K562 (cell line): Measurements from ENCODE around the gene PYROXD2. TPM values are rescaled to one million over a fixed set of nuclear protein-coding genes. Genes with fewer than 3 reads are reported as not detected.

ENCODE experiments used
- ATAC-seq: fragments of 200-7000 bp; cut with Tn5 transposase; 3 replicates; pipeline ENCODE4 v1.9.1; 2020; ENCODE audit warnings: moderate library complexity
- BruUV-seq: library from RNA; stranded (reverse); fragments of 400-500 nt; replicated peaks from 2 replicates; lab custom pipeline; 2021; lab: Mats Ljungman, UMichigan
- CTCF ChIA-PET: fragments of 300-600 bp; formaldehyde crosslinking; extraction: SDS; loops from one replicate; lab custom pipeline; 2021; ENCODE audit warnings: low intra/inter-chr PET ratio; lab: Yijun Ruan, JAX
- POLR2A ChIA-PET: fragments of 300-600, 350-650 bp; sonication (Branson Sonifier 250); formaldehyde crosslinking; extraction: SDS; loops from one replicate; lab custom pipeline; 2021; ENCODE audit warnings: antibody characterized with exemption, inconsistent platforms; lab: Yijun Ruan, JAX
- DNase-seq, 4 experiments: peaks; one replicate each; pipeline versions ENCODE4 v3.0.0 to v3.0.0-alpha.2; 2011 to 2018; ENCODE audit warnings: low spot score in 3 of 4, mixed read lengths in 3 of 4; ENCODE audit errors: extremely low read depth in 1 of 4
- FAIRE-seq: peaks from 2 replicates; lab custom pipeline; 2011; peaks lifted over from hg19 to GRCh38; lab: Jason Lieb, UNC
- H2AFZ ChIP-seq: 2 replicates; pipeline ENCODE4 v1.6.0; 2011; ENCODE audit warnings: low read depth, low read length, control low read depth, inconsistent platforms
- H3K27ac ChIP-seq: fragments of 200-600 bp; 3 replicates; pipeline ENCODE4 v1.8.0; 2011; ENCODE audit warnings: low read depth, mild to moderate bottlenecking, control low read depth, inconsistent platforms, low read length, moderate library complexity, mixed read lengths; ENCODE audit errors: extremely low read depth
- H3K27me3 ChIP-seq, 2 experiments: fragments of 300-600 bp in 1 of 2; 2 replicates in 1 of 2; 3 replicates in 1 of 2; pipeline versions ENCODE4 v1.6.0 to v1.8.0; 2011; ENCODE audit warnings: inconsistent platforms in 2 of 2, low read length in 2 of 2, mild to moderate bottlenecking in 1 of 2, mixed read lengths in 1 of 2, moderate library complexity in 1 of 2; ENCODE audit not compliant: control insufficient read depth in 2 of 2, insufficient read depth in 2 of 2
- H3K36me3 ChIP-seq: fragments of 300-600 bp; 3 replicates; pipeline ENCODE4 v1.8.0; 2011; ENCODE audit warnings: mild to moderate bottlenecking, low read length, inconsistent platforms; ENCODE audit not compliant: control insufficient read depth, insufficient read depth
- H3K4me1 ChIP-seq, 2 experiments: fragments of 200-600 bp in 1 of 2; replicated peaks in 1 of 2; 2 replicates in 1 of 2; 3 replicates in 1 of 2; pipeline versions ENCODE4 v1.5.1 to v1.8.0; 2011; ENCODE audit warnings: inconsistent platforms in 2 of 2, low read length in 2 of 2, mild to moderate bottlenecking in 1 of 2, mixed read lengths in 1 of 2, moderate library complexity in 1 of 2; ENCODE audit not compliant: control insufficient read depth in 2 of 2, insufficient read depth in 2 of 2
- H3K4me2 ChIP-seq: 2 replicates; pipeline ENCODE4 v1.6.1; 2011; ENCODE audit warnings: low read length, control low read depth, inconsistent platforms, mixed read lengths; ENCODE audit not compliant: insufficient read depth
- H3K4me3 ChIP-seq: fragments of 200-600 bp; sonication (generic), shearing (Covaris generic); 2 replicates; pipeline ENCODE4 v1.5.1; 2016; ENCODE audit warnings: control low read depth, inconsistent platforms
- H3K79me2 ChIP-seq: fragments of 200-600 bp; 3 replicates; pipeline ENCODE4 v1.8.0; 2011; ENCODE audit warnings: low read length, inconsistent platforms; ENCODE audit not compliant: control insufficient read depth, insufficient read depth
- H3K9ac ChIP-seq, 2 experiments: 2 replicates each; pipeline versions ENCODE4 v1.6.0 to v1.6.1; 2011; ENCODE audit warnings: low read depth in 2 of 2, low read length in 2 of 2, control low read depth in 1 of 2, inconsistent platforms in 1 of 2, mild to moderate bottlenecking in 1 of 2, mixed read lengths in 1 of 2; ENCODE audit not compliant: insufficient read depth in 1 of 2
- H3K9me1 ChIP-seq: one replicate; pipeline ENCODE4 v1.6.0; 2011; ENCODE audit warnings: inconsistent platforms, mild to moderate bottlenecking, low read length, moderate library complexity; ENCODE audit not compliant: control insufficient read depth, insufficient read depth
- H3K9me3 ChIP-seq: replicated peaks from 2 replicates; pipeline ENCODE4 v1.5.1; 2011; ENCODE audit warnings: low read depth, low read length, inconsistent platforms; ENCODE audit not compliant: control insufficient read depth, insufficient read depth
- H4K20me1 ChIP-seq: replicated peaks from 2 replicates; pipeline ENCODE4 v1.6.1; 2011; ENCODE audit warnings: low read length, inconsistent platforms, mixed read lengths; ENCODE audit not compliant: control insufficient read depth, insufficient read depth
- DNMT1 ChIP-seq: fragments of 450-650 bp; IDR thresholded peaks from 2 replicates; pipeline ENCODE4 v1.6.1; 2016; ENCODE audit warnings: antibody characterized with exemption, mild to moderate bottlenecking
- GABPA ChIP-seq: fragments of 200-800 bp; sonication (Bioruptor generic); conservative IDR thresholded peaks from 2 replicates; pipeline ENCODE4 v1.6.1; 2016; ENCODE audit warnings: low read depth, missing genetic modification characterization, missing compliant biosample characterization
- KDM4B ChIP-seq, 2 experiments: fragments of 450-650 bp in 1 of 2; sonication (generic) in 1 of 2; IDR thresholded peaks; 2 replicates each; pipeline ENCODE4 v1.6.1; 2016 to 2017; ENCODE audit warnings: borderline replicate concordance in 2 of 2, antibody characterized with exemption in 1 of 2, low read depth in 1 of 2, mild to moderate bottlenecking in 1 of 2
- NFIC ChIP-seq: fragments of 450-650 bp; IDR thresholded peaks from 2 replicates; pipeline ENCODE4 v1.6.1; 2017; ENCODE audit warnings: mild to moderate bottlenecking, inconsistent platforms
- NKRF ChIP-seq: fragments of 450-650 bp; IDR thresholded peaks from 2 replicates; pipeline ENCODE4 v1.6.1; 2016; ENCODE audit warnings: borderline replicate concordance
- SMAD1 ChIP-seq: fragments of 150-350 bp; IDR thresholded peaks from 2 replicates; pipeline ENCODE4 v1.6.1; 2014; ENCODE audit warnings: low read length, low read depth; ENCODE audit not compliant: partially characterized antibody
- ZBTB33 ChIP-seq: sonication (generic); formaldehyde crosslinking; IDR thresholded peaks from 2 replicates; pipeline ENCODE4 v1.8.1; 2023; ENCODE audit warnings: mild to moderate bottlenecking, missing genetic modification reagents
- ZNF212 ChIP-seq: fragments of 450-650 bp; formaldehyde crosslinking; IDR thresholded peaks from 2 replicates; pipeline ENCODE4 v1.4.0; 2020; ENCODE audit warnings: mild to moderate bottlenecking
- ZNF395 ChIP-seq: fragments of 200-800 bp; sonication (Bioruptor generic); IDR thresholded peaks from 2 replicates; pipeline ENCODE4 v1.6.1; 2017; ENCODE audit warnings: missing genetic modification characterization, missing compliant biosample characterization
- WGBS: fragments of 100-300 bp; shearing (Covaris generic); methylation state at CpG from one replicate; pipeline ENCODE4 v1.1.6; 2016; ENCODE audit warnings: low coverage, mixed read lengths; ENCODE audit not compliant: insufficient coverage; ENCODE audit errors: missing lambda C conversion rate; 5-methylcytosine and 5-hydroxymethylcytosine counted together
- in situ Hi-C: fragments of 300-500 bp; cut with MboI; formaldehyde crosslinking; loops from 4 replicates; pipeline ENCODE4 v1.15.0; 2018; ENCODE audit warnings: inconsistent platforms, mixed read lengths
- intact Hi-C: fragments of 100-400 bp; cut with micrococcal nuclease; formaldehyde crosslinking; loops from 2 replicates; pipeline ENCODE4 v1.14.2; 2022
- polyA plus RNA-seq, 8 experiments: library from polyadenylated mRNA; depleted of rRNA in 4 of 8; stranded (reverse) in 5 of 8; unstranded in 3 of 8; fragments of >200 nt; fragmentation: Nextera tagmentation in 2 of 8; fragmentation: Illumina TruSeq in 1 of 8; extraction: Ambion mirVana in 2 of 8; extraction: Trizol in 1 of 8; gene quantifications; 2 replicates each; pipeline versions ENCODE4 v1.2.1 to v1.2.3, GENCODE V29; 2011 to 2014; ENCODE audit warnings: inconsistent platforms in 1 of 8, missing spikeins in 1 of 8
- total RNA-seq, 7 experiments: library from RNA; depleted of rRNA in 6 of 7; stranded (reverse); fragments of >200 nt in 6 of 7; fragmentation: Illumina TruSeq in 2 of 7; extraction: Trizol in 2 of 7; gene quantifications; 2 replicates each; pipeline versions ENCODE4 v1.2.1 to v1.2.3, GENCODE V29; 2011 to 2021; ENCODE audit warnings: low replicate concordance in 1 of 7
- TF ChIP-seq, protein P1 (sequence below), 2 experiments: IDR thresholded peaks in 1 of 2; conservative IDR thresholded peaks in 1 of 2; 2 replicates each; pipeline ENCODE4 v1.6.1; 2016; ENCODE audit warnings: low read depth in 2 of 2, mild to moderate bottlenecking in 1 of 2, missing compliant biosample characterization in 1 of 2, missing genetic modification characterization in 1 of 2, moderate library complexity in 1 of 2
- TF ChIP-seq, protein P2 (sequence below): fragments of 450-650 bp; IDR thresholded peaks from 2 replicates; pipeline ENCODE4 v1.6.1; 2014; ENCODE audit warnings: low read depth, mild to moderate bottlenecking, moderate library complexity, borderline replicate concordance

The PYROXD2 gene
- total and polyA plus RNA-seq, 9 of the 15 experiments (the other 6 are each of a cell fraction or from before 2014, with no cell fraction given), result 0.14 to 1.4 (median 0.58) TPM

DNA sequence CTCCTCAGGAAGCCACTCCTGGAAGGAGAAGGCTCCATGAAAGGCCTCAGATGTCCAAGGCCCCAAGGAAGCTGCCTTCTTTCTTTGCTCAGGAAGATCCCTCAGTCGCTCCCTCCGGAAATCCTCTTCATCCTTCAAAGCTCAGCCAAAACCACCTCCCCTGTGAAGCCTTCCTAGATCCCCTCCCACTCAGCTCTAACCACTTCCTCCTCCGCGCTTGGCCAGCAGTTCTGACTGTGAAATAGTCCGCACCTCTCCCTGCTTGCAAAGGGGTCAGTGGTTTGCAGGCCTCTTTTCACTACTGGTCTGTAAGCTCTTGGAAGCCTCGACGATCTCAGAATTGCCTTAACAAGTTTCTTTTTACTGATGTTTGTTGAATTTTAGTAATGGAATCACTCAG is 23.9 kb downstream of the PYROXD2 start:
- peaks cover 0 to 6% of the 10 kb centered on the region in 2 experiments; a peak in 2 of 5 replicates for H3K4me1 ChIP-seq
- no peak overlapping the region for H3K27ac ChIP-seq
- 8% methylated on average over 7 of the region's 7 CpGs for WGBS
- H3K4me2 ChIP-seq, result no peak overlapping the region
- CTCF ChIA-PET, result no interaction called here
- BruUV-seq, result no TSS peak
- ATAC-seq, result no peak
- in situ Hi-C loops (no loop called here), intact Hi-C loops (no loop called here)
- no peak overlapping the region for H2AFZ ChIP-seq
- no peak overlapping the region for H3K9ac ChIP-seq
- no peaks in the 10 kb centered on the region for H3K36me3 ChIP-seq
- no peaks in the 10 kb centered on the region for H3K9me3 ChIP-seq
- H4K20me1 ChIP-seq, result peaks cover 7% of the 10 kb centered on the region; the same call in 1 of the 2 replicates
- no peaks in the 10 kb centered on the region for H3K9me1 ChIP-seq
- H3K27me3 ChIP-seq, result peaks cover 6 to 70% of the 10 kb centered on the region in 2 experiments; a peak in 4 of 5 replicates
- FAIRE-seq, result no peak
- no peak for DNase-seq
- H3K79me2 ChIP-seq, result no peaks in the 10 kb centered on the region
- H3K4me3 ChIP-seq, result no peak overlapping the region
- POLR2A ChIA-PET, result interaction anchor here (0.6 to 0.9 kb wide), 3 partner anchors 17 to 1360 kb away, joined by 3 read pairs; no protein-coding TSS in a partner anchor
- no peak for TF ChIP-seq NKRF
- TF ChIP-seq, protein P1, sequence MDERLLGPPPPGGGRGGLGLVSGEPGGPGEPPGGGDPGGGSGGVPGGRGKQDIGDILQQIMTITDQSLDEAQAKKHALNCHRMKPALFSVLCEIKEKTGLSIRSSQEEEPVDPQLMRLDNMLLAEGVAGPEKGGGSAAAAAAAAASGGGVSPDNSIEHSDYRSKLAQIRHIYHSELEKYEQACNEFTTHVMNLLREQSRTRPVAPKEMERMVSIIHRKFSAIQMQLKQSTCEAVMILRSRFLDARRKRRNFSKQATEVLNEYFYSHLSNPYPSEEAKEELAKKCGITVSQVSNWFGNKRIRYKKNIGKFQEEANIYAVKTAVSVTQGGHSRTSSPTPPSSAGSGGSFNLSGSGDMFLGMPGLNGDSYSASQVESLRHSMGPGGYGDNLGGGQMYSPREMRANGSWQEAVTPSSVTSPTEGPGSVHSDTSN (CRISPR knock-in tag; IDR thresholded peaks at IDR 0.05; ENCODE audit: low read depth), result no peak
- TF ChIP-seq, protein P1 (tag; conservative IDR thresholded peaks at IDR 0.05; ENCODE audit: low read depth), result no peak
- no peak for TF ChIP-seq DNMT1
- peak; percentile 42; the same call in 1 of the 2 replicates for TF ChIP-seq GABPA
- no peak for TF ChIP-seq ZBTB33 (CRISPR knock-in tag)
- no peak for TF ChIP-seq SMAD1
- TF ChIP-seq ZNF212, result no peak
- TF ChIP-seq ZNF395 (CRISPR knock-in tag), result no peak
- TF ChIP-seq, protein P2, sequence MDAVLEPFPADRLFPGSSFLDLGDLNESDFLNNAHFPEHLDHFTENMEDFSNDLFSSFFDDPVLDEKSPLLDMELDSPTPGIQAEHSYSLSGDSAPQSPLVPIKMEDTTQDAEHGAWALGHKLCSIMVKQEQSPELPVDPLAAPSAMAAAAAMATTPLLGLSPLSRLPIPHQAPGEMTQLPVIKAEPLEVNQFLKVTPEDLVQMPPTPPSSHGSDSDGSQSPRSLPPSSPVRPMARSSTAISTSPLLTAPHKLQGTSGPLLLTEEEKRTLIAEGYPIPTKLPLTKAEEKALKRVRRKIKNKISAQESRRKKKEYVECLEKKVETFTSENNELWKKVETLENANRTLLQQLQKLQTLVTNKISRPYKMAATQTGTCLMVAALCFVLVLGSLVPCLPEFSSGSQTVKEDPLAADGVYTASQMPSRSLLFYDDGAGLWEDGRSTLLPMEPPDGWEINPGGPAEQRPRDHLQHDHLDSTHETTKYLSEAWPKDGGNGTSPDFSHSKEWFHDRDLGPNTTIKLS, result no peak
- TF ChIP-seq NFIC, result no peak
- TF ChIP-seq KDM4B (IDR thresholded peaks at IDR 0.05; ENCODE audit: borderline replicate concordance in 2 of 2, low read depth in 1 of 2), result no peak
